Natural killer cell (primary cell): ENCODE measurements around the gene PTPRN2. TPM values are rescaled to one million over a fixed set of nuclear protein-coding genes. Genes with fewer than 3 reads are reported as not detected.
"Not testable (repeated sequence)": the region's sequence is repeated elsewhere in the genome, so short reads cannot be mapped to it uniquely, and the experiment has no call there.

Experiments used
- ATAC-seq, 3 donors: fragments of 150-1000 bp in 2 of 3; fragments of 200-7000 bp in 1 of 3; cut with Tn5 transposase; 1 replicate in 1 of 3; 2 replicates in 2 of 3; pipeline ENCODE4 v1.10.0; 2021; ENCODE audit warnings: mild to moderate bottlenecking in 2 of 3, moderate library complexity in 2 of 3
- DNase-seq, 2 donors: peaks; one replicate each; pipeline versions ENCODE4 v3.0.0 to v3.0.0-alpha.2; 2013 to 2021; ENCODE audit warnings: mixed read lengths in 1 of 2
- H3K27ac ChIP-seq: one replicate; pipeline ENCODE4 v1.5.1; 2013; ENCODE audit warnings: mild to moderate bottlenecking, low read length
- H3K27me3 ChIP-seq: one replicate; pipeline ENCODE4 v1.6.1; 2013; ENCODE audit warnings: low read length; ENCODE audit not compliant: control insufficient read depth, insufficient read depth
- H3K36me3 ChIP-seq: one replicate; pipeline ENCODE4 v1.6.1; 2013; ENCODE audit warnings: low read length; ENCODE audit not compliant: control insufficient read depth, insufficient read depth
- H3K4me1 ChIP-seq: one replicate; pipeline ENCODE4 v1.6.1; 2013; ENCODE audit warnings: low read length; ENCODE audit not compliant: control insufficient read depth, insufficient read depth
- H3K4me3 ChIP-seq: one replicate; pipeline ENCODE4 v1.5.1; 2013; ENCODE audit warnings: low read length
- H3K9me3 ChIP-seq: one replicate; pipeline ENCODE4 v1.6.1; 2013; ENCODE audit warnings: low read length; ENCODE audit not compliant: control insufficient read depth, insufficient read depth
- H3K27ac Mint-ChIP-seq, 2 donors: one replicate each; pipeline ENCODE4 v1.8.0; 2022; ENCODE audit warnings: mild to moderate bottlenecking in 2 of 2, mixed read lengths in 2 of 2, moderate library complexity in 1 of 2
- H3K27me3 Mint-ChIP-seq, 2 donors: one replicate each; pipeline ENCODE4 v1.8.0; 2022; ENCODE audit warnings: low read depth in 2 of 2, mixed read lengths in 2 of 2
- H3K36me3 Mint-ChIP-seq: one replicate; pipeline ENCODE4 v1.8.0; 2022; ENCODE audit warnings: mixed read lengths
- H3K4me1 Mint-ChIP-seq, 2 donors: one replicate each; pipeline ENCODE4 v1.8.0; 2022; ENCODE audit warnings: mixed read lengths in 2 of 2
- H3K4me3 Mint-ChIP-seq: one replicate; pipeline ENCODE4 v1.8.0; 2022; ENCODE audit warnings: mild to moderate bottlenecking, moderate library complexity, mixed read lengths
- H3K9me3 Mint-ChIP-seq, 2 donors: one replicate each; pipeline ENCODE4 v1.8.0; 2022; ENCODE audit warnings: mixed read lengths in 2 of 2
- WGBS: methylation state at CpG from one replicate; pipeline ENCODE4 v1.1.7; 2013; ENCODE audit warnings: missing lambda C conversion rate; ENCODE audit not compliant: insufficient coverage; 5-methylcytosine and 5-hydroxymethylcytosine counted together
- intact Hi-C: fragments of 100-400 bp; cut with micrococcal nuclease; formaldehyde crosslinking; loops from one replicate; pipeline ENCODE4 v1.14.2; 2022
- total RNA-seq, 4 donors: library from RNA; stranded (reverse); fragments of 120-200 nt in 1 of 4; gene quantifications; one replicate each; pipeline versions ENCODE4 v1.2.3 to v1.2.4, GENCODE V29; 2013 to 2022
- TF ChIP-seq, protein P1 (sequence below): fragments of 200-600 bp; IDR thresholded peaks from one replicate; pipeline ENCODE4 v1.8.0; 2022; ENCODE audit warnings: antibody characterized with exemption

PTPRN2 gene
- total RNA-seq, 3 donors from 2014 or later (not counting 1 experiment from before 2014, with no cell fraction given) = 1.3 to 2.5 (median 1.9) TPM

DNA sequence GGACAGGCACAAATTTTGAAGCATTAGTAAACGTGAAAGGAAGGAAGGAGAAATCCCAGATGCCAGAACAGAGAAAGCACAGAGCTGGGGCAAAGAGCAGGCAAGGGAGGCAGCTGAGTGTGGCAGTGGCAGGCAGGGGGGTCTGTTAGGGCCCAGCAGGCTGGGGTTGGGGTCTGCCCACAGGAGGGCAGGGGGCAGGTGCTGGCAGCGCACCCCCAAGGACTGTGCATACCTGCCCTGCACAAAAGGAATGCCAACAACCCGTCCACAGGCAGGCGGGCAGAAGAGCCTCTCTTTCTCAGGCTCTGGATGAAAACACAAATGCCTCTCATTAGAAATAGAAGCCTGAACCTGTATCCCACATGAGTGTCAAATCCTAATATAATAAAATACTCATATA is 552.3 kb downstream of the PTPRN2 start:
- Mint-ChIP-seq H3K27me3 (peaks cover 3 to 6% of the 10 kb centered on the region in 2 donors), H3K27ac (no peak overlapping the region), H3K4me1 (no peaks in the 10 kb centered on the region), H3K36me3 (no peaks in the 10 kb centered on the region), H3K4me3 (no peak overlapping the region), H3K9me3 (peaks cover 9 to 10% of the 10 kb centered on the region in 2 donors)
- no peak overlapping the region for H3K27ac ChIP-seq
- H3K27me3 ChIP-seq = no peaks in the 10 kb centered on the region
- TF ChIP-seq, protein P1, sequence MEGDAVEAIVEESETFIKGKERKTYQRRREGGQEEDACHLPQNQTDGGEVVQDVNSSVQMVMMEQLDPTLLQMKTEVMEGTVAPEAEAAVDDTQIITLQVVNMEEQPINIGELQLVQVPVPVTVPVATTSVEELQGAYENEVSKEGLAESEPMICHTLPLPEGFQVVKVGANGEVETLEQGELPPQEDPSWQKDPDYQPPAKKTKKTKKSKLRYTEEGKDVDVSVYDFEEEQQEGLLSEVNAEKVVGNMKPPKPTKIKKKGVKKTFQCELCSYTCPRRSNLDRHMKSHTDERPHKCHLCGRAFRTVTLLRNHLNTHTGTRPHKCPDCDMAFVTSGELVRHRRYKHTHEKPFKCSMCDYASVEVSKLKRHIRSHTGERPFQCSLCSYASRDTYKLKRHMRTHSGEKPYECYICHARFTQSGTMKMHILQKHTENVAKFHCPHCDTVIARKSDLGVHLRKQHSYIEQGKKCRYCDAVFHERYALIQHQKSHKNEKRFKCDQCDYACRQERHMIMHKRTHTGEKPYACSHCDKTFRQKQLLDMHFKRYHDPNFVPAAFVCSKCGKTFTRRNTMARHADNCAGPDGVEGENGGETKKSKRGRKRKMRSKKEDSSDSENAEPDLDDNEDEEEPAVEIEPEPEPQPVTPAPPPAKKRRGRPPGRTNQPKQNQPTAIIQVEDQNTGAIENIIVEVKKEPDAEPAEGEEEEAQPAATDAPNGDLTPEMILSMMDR = no peak
- no peak overlapping the region for H3K4me3 ChIP-seq
- DNase-seq (no peak), ATAC-seq (no peak)
- H3K4me1 ChIP-seq = no peaks in the 10 kb centered on the region
- no peaks in the 10 kb centered on the region for H3K36me3 ChIP-seq
- intact Hi-C loops = no loop called here
- peaks cover 3% of the 10 kb centered on the region for H3K9me3 ChIP-seq
- 83% methylated on average over 4 of the region's 4 CpGs for WGBS

DNA sequence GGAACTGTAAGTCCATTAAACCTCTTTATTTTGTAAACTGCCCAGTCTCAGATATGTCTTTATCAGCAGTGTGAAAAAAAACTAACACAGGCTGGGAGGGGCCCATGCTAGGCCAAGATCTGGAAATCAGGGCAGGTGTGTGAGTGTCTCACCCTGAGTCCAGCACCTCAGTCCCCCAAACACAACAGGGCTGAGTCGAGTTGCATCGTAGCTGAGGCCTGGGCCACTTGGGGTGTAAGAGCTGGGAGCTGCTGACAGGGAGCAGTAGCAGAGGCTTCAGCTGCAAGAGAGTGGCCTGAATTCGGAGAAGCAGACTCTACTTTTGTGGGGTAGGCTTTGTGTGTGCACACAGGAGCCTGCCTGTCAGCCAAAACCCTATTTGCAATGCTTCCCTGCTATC is 553.1 kb downstream of the PTPRN2 start:
- peaks cover 3% of the 10 kb centered on the region for H3K9me3 ChIP-seq
- intact Hi-C loops = no loop called here
- Mint-ChIP-seq H3K36me3 (no peaks in the 10 kb centered on the region), H3K27ac (no peak overlapping the region), H3K4me1 (no peaks in the 10 kb centered on the region), H3K4me3 (no peak overlapping the region), H3K27me3 (peaks cover 3 to 6% of the 10 kb centered on the region in 2 donors), H3K9me3 (peaks cover 2 to 3% of the 10 kb centered on the region in 2 donors)
- no peak for ATAC-seq
- no peak for DNase-seq
- no peak overlapping the region for H3K4me3 ChIP-seq
- no peaks in the 10 kb centered on the region for H3K4me1 ChIP-seq
- no peak overlapping the region for H3K27ac ChIP-seq
- no peaks in the 10 kb centered on the region for H3K27me3 ChIP-seq
- no peaks in the 10 kb centered on the region for H3K36me3 ChIP-seq
- 75% methylated on average over 3 of the region's 3 CpGs for WGBS
- TF ChIP-seq, protein P1 = no peak

DNA sequence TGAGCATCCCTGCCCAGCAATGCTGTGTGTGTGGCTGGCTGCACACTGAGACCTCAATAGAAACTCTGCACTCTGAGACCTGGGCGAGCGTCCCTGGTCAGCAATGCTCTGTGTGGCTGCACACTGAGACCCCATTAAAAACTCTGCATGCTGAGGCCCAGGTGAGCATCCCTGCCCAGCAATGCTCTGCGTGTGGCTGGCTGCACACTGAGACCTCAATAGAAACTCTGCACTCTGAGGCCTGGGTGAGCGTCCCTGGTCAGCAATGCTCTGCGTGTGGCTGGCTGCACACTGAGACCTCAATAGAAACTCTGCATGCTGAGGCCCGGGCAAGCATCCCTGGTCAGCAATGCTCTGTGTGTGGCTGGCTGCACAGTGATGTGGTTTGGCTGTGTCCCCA is 553.7 kb downstream of the PTPRN2 start:
- WGBS = 94% methylated on average over 6 of the region's 6 CpGs
- H3K27ac Mint-ChIP-seq, intact Hi-C loops, ATAC-seq, H3K4me1 Mint-ChIP-seq, H3K4me3 ChIP-seq, H3K36me3 Mint-ChIP-seq, H3K27ac ChIP-seq, H3K4me3 Mint-ChIP-seq, H3K27me3 Mint-ChIP-seq, H3K36me3 ChIP-seq, H3K9me3 ChIP-seq, H3K9me3 Mint-ChIP-seq, H3K4me1 ChIP-seq, DNase-seq, H3K27me3 ChIP-seq: not testable (repeated sequence)

DNA sequence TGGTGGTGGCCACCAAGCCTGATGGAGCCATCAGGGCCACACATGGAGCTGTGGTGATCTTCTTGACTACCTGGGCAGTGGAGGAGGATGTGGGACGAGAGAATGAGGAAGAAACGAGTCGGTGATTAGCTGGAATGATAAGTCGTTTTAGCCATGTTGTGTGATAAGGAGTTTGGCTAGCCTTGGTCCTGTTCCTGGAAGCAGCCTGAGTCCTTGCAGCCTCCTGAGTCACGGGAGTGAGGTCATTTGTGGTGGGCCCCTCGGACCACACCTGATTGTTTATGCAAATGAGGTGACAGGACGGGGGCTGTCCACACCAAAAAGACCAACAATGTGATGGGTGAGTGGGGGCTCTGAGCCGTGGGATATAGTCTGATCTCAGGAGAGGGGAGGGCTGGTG is 554.4 kb downstream of the PTPRN2 start:
- Mint-ChIP-seq H3K27me3 (peaks cover 3 to 6% of the 10 kb centered on the region in 2 donors), H3K36me3 (no peaks in the 10 kb centered on the region), H3K4me1 (no peaks in the 10 kb centered on the region), H3K9me3 (peaks cover 2% of the 10 kb centered on the region in 2 donors), H3K27ac (no peak overlapping the region), H3K4me3 (no peak overlapping the region)
- Histone ChIP-seq H3K4me3 (no peak overlapping the region), H3K36me3 (no peaks in the 10 kb centered on the region), H3K27me3 (no peaks in the 10 kb centered on the region), H3K27ac (no peak overlapping the region), H3K4me1 (no peaks in the 10 kb centered on the region), H3K9me3 (no peaks in the 10 kb centered on the region)
- TF ChIP-seq, protein P1 = no peak
- no peak for DNase-seq
- 79% methylated on average over 8 of the region's 8 CpGs for WGBS
- ATAC-seq = no peak
- intact Hi-C loops = no loop called here
